ENCODE measurements around the gene FOXP1.

Gene FOXP1

DNA sequence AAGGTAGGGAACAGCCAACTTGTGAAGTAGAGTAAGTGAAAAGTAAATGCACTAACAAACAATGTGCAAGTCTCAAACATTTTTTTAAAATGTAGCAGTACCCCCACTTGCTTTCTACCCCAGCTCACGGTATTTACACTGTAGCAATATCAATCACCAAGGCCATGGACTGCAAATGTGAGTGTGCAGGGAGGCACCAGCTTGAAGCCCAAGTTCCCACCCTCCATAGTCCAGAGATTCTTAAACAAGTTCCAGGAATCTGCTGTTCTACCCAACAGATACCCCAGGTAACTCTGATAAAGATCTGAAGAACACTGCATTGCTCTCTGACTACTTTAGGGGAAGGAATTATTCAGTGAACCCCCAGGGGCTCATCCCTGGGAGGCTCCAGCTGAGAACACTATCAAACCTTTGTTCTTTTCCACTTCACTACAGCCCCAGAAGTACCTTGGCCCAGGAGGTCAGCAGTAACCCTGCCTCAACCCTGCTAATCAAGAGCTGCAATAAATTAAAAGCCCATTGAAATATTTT is 86.1 kb downstream of the FOXP1 start:
- Histone ChIP-seq H3K9me2 (replicated peaks; ENCODE audit: insufficient read depth, low read length) (no peaks in the 10 kb centered on the region), H3F3A (ENCODE audit: insufficient read depth) (no peaks in the 10 kb centered on the region), H3K27ac (ENCODE audit: low read depth, low read length) (no peak overlapping the region), H3K27me3 (ENCODE audit: low read length) (no peaks in the 10 kb centered on the region), H3K36me3 (ENCODE audit: low read length) (no peaks in the 10 kb centered on the region), H2AFZ (ENCODE audit: low read depth, low read length, severe bottlenecking) (no peak overlapping the region), H3K4me3 (ENCODE audit: insufficient read depth, low read length, poor library complexity, severe bottlenecking) (no peak overlapping the region), H3K9ac (ENCODE audit: low read length) (no peak overlapping the region), H3K4me2 (ENCODE audit: low read depth, low read length, poor library complexity, severe bottlenecking) (no peak overlapping the region), H4K20me1 (ENCODE audit: low read depth, low read length) (no peaks in the 10 kb centered on the region), H3K79me2 (ENCODE audit: insufficient read depth, low read length) (no peaks in the 10 kb centered on the region), H3K9me3 (ENCODE audit: insufficient read depth, low read length) (no peaks in the 10 kb centered on the region)
- TF ChIP-seq CTCF (IDR thresholded peaks at IDR 0.05; ENCODE audit: insufficient read depth, low read length, poor library complexity, severe bottlenecking) (no peak), EZH2phosphoT487 (conservative IDR thresholded peaks at IDR 0.05; ENCODE audit: low read length) (no peak)

DNA sequence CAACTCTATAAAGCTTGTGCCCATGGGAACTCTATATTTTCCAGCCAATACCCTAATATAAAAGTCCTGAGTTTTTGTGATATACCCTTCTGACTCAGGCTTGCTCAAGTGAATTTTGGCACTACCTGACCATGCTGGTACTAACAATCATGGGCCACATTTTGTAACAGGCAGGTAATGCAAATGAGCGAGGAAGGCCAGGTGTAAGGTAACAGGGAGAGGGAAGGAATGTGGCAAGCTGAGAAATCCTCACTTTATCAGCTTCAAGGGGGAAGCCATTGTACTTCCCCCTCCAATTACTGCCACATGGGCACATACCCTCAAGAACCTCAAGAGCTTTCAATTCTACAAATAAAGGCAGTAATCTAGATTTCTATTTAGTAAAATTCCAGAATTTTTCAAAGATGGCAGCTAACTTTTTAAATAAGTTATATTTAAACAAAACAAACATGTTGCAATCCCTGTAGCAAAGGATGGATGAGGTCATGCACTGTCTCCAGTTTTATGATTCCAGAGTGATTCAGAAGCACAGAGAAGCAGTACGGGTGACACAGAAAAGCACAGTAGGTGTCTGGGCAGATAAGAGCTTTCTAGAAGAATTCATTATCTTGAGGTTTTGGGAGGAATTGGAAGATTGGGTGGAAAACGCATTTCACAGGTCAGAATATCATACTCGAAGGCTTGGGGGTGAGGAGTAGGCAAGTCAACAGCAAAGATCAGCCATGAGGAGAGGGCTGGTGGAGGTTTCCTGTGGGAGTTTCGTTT is 87.6 kb downstream of the FOXP1 start:
- H3K9me2 ChIP-seq (replicated peaks; ENCODE audit: insufficient read depth, low read length): no peaks in the 10 kb centered on the region
- H3K27ac ChIP-seq (ENCODE audit: low read depth, low read length): no peak overlapping the region
- H3K36me3 ChIP-seq (ENCODE audit: low read length): no peaks in the 10 kb centered on the region
- H3K4me2 ChIP-seq (ENCODE audit: low read depth, low read length, poor library complexity, severe bottlenecking): no peak overlapping the region
- no peaks in the 10 kb centered on the region for H3K27me3 ChIP-seq (ENCODE audit: low read length)
- H3K79me2 ChIP-seq (ENCODE audit: insufficient read depth, low read length): no peaks in the 10 kb centered on the region
- H2AFZ ChIP-seq (ENCODE audit: low read depth, low read length, severe bottlenecking): no peak overlapping the region
- no peaks in the 10 kb centered on the region for H3F3A ChIP-seq (ENCODE audit: insufficient read depth)
- no peaks in the 10 kb centered on the region for H3K9me3 ChIP-seq (ENCODE audit: insufficient read depth, low read length)
- no peak for TF ChIP-seq EZH2phosphoT487 (conservative IDR thresholded peaks at IDR 0.05; ENCODE audit: low read length)
- no peak for TF ChIP-seq CTCF (IDR thresholded peaks at IDR 0.05; ENCODE audit: insufficient read depth, low read length, poor library complexity, severe bottlenecking)
- H3K4me3 ChIP-seq (ENCODE audit: insufficient read depth, low read length, poor library complexity, severe bottlenecking): no peak overlapping the region
- H4K20me1 ChIP-seq (ENCODE audit: low read depth, low read length): no peaks in the 10 kb centered on the region
- no peak overlapping the region for H3K9ac ChIP-seq (ENCODE audit: low read length)

- Histone ChIP-seq H3K4me2 (ENCODE audit: low read depth, low read length, poor library complexity, severe bottlenecking) (no peak overlapping the region), H4K20me1 (ENCODE audit: low read depth, low read length) (no peaks in the 10 kb centered on the region), H3K4me3 (ENCODE audit: insufficient read depth, low read length, poor library complexity, severe bottlenecking) (no peak overlapping the region), H2AFZ (ENCODE audit: low read depth, low read length, severe bottlenecking) (no peak overlapping the region), H3K36me3 (ENCODE audit: low read length) (no peaks in the 10 kb centered on the region), H3K79me2 (ENCODE audit: insufficient read depth, low read length) (no peaks in the 10 kb centered on the region), H3K9me2 (replicated peaks; ENCODE audit: insufficient read depth, low read length) (no peaks in the 10 kb centered on the region), H3K27ac (ENCODE audit: low read depth, low read length) (no peak overlapping the region), H3K9ac (ENCODE audit: low read length) (no peak overlapping the region), H3K27me3 (ENCODE audit: low read length) (no peaks in the 10 kb centered on the region), H3K9me3 (ENCODE audit: insufficient read depth, low read length) (no peaks in the 10 kb centered on the region), H3F3A (ENCODE audit: insufficient read depth) (no peaks in the 10 kb centered on the region)
- no peak for TF ChIP-seq EZH2phosphoT487 (conservative IDR thresholded peaks at IDR 0.05; ENCODE audit: low read length)
- TF ChIP-seq CTCF (IDR thresholded peaks at IDR 0.05; ENCODE audit: insufficient read depth, low read length, poor library complexity, severe bottlenecking): no peak
Observed at GRCh38 chr3:71494212-71494611, 89.3 kb downstream of the FOXP1 start.

All from SU-DHL-6 (cell line).